GM18909 (cell line): Measurements from ENCODE around the gene C15orf61.
A peak's percentile ranks its signal among the peaks of the same experiment; 100 is the strongest.

ENCODE experiments used
- ATAC-seq: cut with Tn5 transposase; IDR thresholded peaks from one replicate; pipeline ENCODE4 v1.9.1; 2021; ENCODE audit warnings: mild to moderate bottlenecking; ENCODE audit not compliant: unreplicated experiment, poor library complexity

C15orf61 gene

DNA sequence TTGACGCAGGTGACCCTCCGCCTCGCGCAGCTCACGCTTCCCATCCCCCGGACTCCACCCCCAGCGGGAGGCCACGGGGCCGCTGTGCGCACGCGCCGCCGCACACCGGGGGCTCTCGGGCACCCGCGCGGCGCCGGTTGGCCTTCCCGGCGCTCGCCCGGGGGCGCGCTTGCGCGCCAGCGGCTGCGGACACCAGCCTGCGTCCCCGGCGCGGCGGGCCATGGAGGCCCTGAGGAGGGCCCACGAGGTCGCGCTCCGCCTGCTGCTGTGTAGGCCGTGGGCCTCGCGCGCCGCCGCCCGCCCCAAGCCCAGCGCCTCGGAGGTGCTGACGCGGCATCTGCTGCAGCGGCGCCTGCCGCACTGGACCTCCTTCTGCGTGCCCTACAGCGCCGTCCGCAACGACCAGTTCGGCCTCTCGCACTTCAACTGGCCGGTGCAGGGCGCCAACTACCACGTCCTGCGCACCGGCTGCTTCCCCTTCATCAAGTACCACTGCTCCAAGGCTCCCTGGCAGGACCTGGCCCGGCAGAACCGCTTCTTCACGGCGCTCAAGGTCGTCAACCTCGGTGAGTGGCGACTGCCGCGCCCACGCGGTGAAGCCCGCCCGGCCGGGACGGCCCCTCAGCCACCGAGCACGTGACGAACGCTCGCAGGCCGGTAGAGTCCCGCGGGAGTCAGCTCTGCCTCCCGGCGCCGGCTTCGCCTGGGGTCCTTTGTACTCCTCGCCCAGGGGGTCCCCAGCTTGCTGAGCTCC is at the start of gene C15orf61:
Gene C15orf61 (plus strand): TSS at position 103 of the 754 bp plus-strand sequence. CDS start 118 bp downstream, at position 221.
- peak; percentile 80 for ATAC-seq

- ATAC-seq, result no peak
Measured at GRCh38 chr15:67472957-67473356, 48.0 kb upstream of the C15orf61 start.

GRCh38 chr15:67474405-67475110 is 46.4 kb upstream of the C15orf61 start:
- ATAC-seq, result no peak

DNA sequence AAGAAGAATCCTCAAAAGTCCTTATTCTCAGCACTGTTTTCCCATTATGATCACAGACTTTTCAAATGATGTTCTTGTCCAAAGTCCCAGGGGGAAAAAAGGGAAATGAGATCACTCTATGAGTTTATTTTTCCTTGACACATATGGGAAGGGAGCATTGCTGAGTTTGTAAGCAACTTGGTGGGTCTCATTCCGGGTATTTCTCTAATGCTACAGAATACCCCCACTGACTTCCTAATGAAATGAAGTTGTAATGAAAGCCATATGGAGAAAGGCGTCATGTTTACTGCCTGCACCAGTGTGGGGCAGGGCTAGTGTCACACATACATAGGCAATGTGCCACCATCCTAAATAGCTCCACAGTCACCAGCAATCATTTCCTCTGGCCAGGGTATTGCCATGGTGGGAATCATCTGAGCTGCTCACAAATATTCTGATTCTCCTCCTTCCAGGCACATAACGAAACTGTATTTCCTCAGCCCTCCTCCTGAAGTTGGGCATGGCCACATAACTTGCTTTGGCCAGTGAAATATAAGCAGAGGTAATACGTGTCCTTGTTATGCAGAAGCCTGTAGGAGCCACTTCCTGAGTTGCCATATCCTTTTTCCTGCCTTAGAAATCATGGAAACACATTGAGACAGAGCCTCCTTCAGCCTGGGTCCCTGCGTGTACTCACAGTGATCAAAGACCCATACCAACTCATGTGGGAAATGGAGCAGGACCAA is 41.0 kb upstream of the C15orf61 start:
- no peak for ATAC-seq

DNA sequence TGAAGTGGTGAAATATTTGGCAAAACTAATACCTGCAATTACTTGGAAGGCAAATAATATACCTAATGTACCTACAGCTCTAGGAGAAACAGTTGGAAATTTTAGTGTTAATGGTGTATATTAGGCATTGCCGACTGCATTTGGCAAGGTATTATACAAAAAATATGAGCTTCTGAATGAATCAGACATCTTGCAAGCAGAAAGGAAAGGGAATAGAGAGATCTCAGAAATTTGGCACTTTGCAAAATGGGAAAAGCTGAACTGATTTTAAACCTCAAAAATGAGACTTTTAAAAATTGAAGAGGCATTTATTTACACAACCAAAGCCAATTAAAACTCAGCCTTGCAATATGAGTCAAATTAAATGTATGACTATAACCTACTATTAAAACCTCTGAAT is 40.2 kb upstream of the C15orf61 start:
- no peak for ATAC-seq

- no peak for ATAC-seq
Measured at GRCh38 chr15:67481680-67482079, 39.3 kb upstream of the C15orf61 start.

GRCh38 chr15:67495585-67495984 is 25.3 kb upstream of the C15orf61 start:
- ATAC-seq, result no peak

- no peak for ATAC-seq
Measured at GRCh38 chr15:67501177-67501835, 19.6 kb upstream of the C15orf61 start.

- ATAC-seq, result no peak
Measured at GRCh38 chr15:67501836-67502461, 19.0 kb upstream of the C15orf61 start.

GRCh38 chr15:67504056-67504455 is 16.9 kb upstream of the C15orf61 start:
- no peak for ATAC-seq

GRCh38 chr15:67504796-67505195 is 16.1 kb upstream of the C15orf61 start:
- no peak for ATAC-seq

GRCh38 chr15:67505675-67506572 is 15.0 kb upstream of the C15orf61 start:
- ATAC-seq, result no peak

- no peak for ATAC-seq
Measured at GRCh38 chr15:67506775-67507747, 13.9 kb upstream of the C15orf61 start.

- no peak for ATAC-seq
Measured at GRCh38 chr15:67508407-67508806, 12.5 kb upstream of the C15orf61 start.

GRCh38 chr15:67509918-67510317 is 11.0 kb upstream of the C15orf61 start:
- ATAC-seq, result no peak

DNA sequence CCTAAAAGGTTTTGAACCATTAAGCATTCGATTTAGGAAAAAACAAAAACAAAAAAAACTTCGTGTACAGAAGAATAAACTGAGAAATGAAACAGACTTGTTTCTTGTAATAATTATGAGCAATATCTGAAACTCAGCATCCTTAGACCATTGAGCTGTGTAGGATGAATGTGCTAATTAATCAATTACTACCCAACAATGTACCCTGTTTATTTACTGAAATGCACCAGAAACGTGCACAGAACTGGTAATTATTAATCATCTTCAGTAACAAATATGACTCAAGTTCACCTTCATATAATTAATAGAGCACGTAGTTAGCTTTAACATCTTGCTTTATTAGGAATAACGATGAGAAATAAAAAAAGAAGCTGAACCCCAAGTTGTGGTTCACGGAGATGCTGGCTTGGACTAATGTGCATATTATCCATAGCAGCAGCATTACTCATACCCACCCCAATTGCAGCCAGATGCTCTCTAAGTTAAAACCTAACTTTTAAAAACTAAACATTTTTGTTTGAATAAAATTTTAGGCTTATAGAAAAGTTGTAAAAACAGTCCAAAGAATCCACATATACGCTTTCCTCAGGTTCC is 10.2 kb upstream of the C15orf61 start:
- ATAC-seq, result no peak

DNA sequence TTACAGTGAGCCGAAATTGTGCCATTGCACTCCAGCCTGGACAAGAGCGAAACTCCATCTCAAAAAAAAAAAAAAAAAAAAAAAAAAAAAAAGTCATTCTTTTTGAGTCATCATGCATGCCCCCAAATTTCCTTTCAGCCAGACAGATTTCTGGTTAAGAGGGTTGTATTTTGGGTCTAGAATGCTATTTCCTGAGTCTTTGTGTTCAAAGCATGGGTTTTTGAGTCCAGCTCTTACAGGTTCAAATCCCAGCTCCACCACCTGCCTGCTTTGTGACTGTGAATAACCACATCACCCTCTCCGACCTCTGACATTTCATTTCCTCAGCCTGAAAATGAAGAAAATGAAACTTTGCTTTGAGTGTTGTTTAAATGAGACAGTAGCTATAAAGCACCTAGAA is 9.3 kb upstream of the C15orf61 start:
- ATAC-seq, result no peak

GRCh38 chr15:67512140-67512539 is 8.8 kb upstream of the C15orf61 start:
- no peak for ATAC-seq
